NCI-H2029 (cell line): ENCODE results near the gene KYAT1.
A peak's percentile ranks its signal among the peaks of the same experiment; 100 is the strongest.

ENCODE experiments used
- DNase-seq: peaks from one replicate; lab custom pipeline; 2025; lab: John Stamatoyannopoulos, UW

The KYAT1 gene

GRCh38 chr9:128881884-128882676 lies at the start of gene KYAT1, which contains the start of gene LRRC8A:
Gene KYAT1 (minus strand): TSS chr9:128881950. CDS start chr9:128845405, 36,545 bp downstream.
Gene LRRC8A (plus strand): TSS chr9:128882133. CDS start chr9:128907165, 25,032 bp downstream.
- DNase-seq, result peak; percentile 94

- DNase-seq, result no peak
Observed at GRCh38 chr9:128929560-128929959, 47.8 kb upstream of the KYAT1 start.

GRCh38 chr9:128928624-128929023 lies 46.9 kb upstream of the KYAT1 start:
- no peak for DNase-seq

GRCh38 chr9:128927731-128928411 lies 46.1 kb upstream of the KYAT1 start:
- peak; percentile 31 for DNase-seq

GRCh38 chr9:128923493-128923883 lies 41.7 kb upstream of the KYAT1 start:
- no peak for DNase-seq

GRCh38 chr9:128921881-128922763 lies 40.4 kb upstream of the KYAT1 start:
- peak; percentile 14 for DNase-seq

GRCh38 chr9:128920381-128921058 lies 38.8 kb upstream of the KYAT1 start, which contains the start of gene PHYHD1:
Gene PHYHD1 (plus strand): TSS chr9:128920982. CDS start chr9:128922324, 1,342 bp downstream.
- DNase-seq, result peak; percentile 89

GRCh38 chr9:128919402-128920089 lies 37.8 kb upstream of the KYAT1 start:
- DNase-seq, result no peak

GRCh38 chr9:128918921-128919320 lies 37.2 kb upstream of the KYAT1 start:
- no peak for DNase-seq

- DNase-seq, result peak; percentile 83
Observed at GRCh38 chr9:128917151-128917849, 35.5 kb upstream of the KYAT1 start.

- DNase-seq, result no peak
Observed at GRCh38 chr9:128916745-128917144, 35.0 kb upstream of the KYAT1 start.

- DNase-seq, result no peak
Observed at GRCh38 chr9:128916204-128916603, 34.5 kb upstream of the KYAT1 start.

GRCh38 chr9:128913995-128914772 lies 32.4 kb upstream of the KYAT1 start:
- no peak for DNase-seq

GRCh38 chr9:128913048-128913900 lies 31.5 kb upstream of the KYAT1 start:
- DNase-seq, result no peak

GRCh38 chr9:128912270-128912853 lies 30.6 kb upstream of the KYAT1 start:
- DNase-seq, result no peak

GRCh38 chr9:128911529-128912035 lies 29.8 kb upstream of the KYAT1 start:
- no peak for DNase-seq

- no peak for DNase-seq
Observed at GRCh38 chr9:128910906-128911305, 29.2 kb upstream of the KYAT1 start.

- DNase-seq, result no peak
Observed at GRCh38 chr9:128909859-128910258, 28.1 kb upstream of the KYAT1 start.
